ENCODE results near the gene SPATS2L. TPM values are rescaled to one million over a fixed set of nuclear protein-coding genes. Genes with fewer than 3 reads are reported as not detected.

Gene SPATS2L
- total RNA-seq, 2 donors from 2014 or later, result 77.4 to 88.7 TPM

DNA sequence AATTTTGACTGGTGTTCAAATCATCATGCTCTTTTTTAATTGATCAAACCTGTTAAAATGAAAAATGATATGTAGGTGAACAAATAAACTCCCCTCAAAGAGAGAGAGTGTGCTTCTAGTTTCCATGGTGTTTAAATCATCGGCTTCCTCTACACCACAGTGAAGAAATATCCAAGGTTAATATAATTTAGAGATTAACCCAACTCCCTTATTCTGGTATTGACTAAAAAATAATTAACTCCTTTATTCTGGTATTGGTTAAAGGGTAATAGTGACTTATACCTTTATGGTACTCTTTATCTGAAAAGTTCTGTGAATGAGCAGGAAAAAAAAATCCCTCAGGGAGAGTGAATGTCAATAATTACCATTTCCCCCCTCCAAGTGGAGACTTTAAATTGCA is 93.1 kb downstream of the SPATS2L start:
- WGBS, result 93% methylated on average over 1 of the region's 1 CpG
- H3K4me1 ChIP-seq (replicated peaks), result no peaks in the 10 kb centered on the region
- TF ChIP-seq POLR2AphosphoS5 (IDR thresholded peaks at IDR 0.05), result no peak
- TF ChIP-seq, protein P1, sequence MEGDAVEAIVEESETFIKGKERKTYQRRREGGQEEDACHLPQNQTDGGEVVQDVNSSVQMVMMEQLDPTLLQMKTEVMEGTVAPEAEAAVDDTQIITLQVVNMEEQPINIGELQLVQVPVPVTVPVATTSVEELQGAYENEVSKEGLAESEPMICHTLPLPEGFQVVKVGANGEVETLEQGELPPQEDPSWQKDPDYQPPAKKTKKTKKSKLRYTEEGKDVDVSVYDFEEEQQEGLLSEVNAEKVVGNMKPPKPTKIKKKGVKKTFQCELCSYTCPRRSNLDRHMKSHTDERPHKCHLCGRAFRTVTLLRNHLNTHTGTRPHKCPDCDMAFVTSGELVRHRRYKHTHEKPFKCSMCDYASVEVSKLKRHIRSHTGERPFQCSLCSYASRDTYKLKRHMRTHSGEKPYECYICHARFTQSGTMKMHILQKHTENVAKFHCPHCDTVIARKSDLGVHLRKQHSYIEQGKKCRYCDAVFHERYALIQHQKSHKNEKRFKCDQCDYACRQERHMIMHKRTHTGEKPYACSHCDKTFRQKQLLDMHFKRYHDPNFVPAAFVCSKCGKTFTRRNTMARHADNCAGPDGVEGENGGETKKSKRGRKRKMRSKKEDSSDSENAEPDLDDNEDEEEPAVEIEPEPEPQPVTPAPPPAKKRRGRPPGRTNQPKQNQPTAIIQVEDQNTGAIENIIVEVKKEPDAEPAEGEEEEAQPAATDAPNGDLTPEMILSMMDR (IDR thresholded peaks at IDR 0.05), result no peak
- TF ChIP-seq POLR2A (IDR thresholded peaks at IDR 0.05), result no peak
- no peak overlapping the region for H3K4me3 ChIP-seq
- no peak for DNase-seq (ENCODE audit: low spot score)
- H3K27ac ChIP-seq, result no peak overlapping the region
- H3K36me3 ChIP-seq, result no peaks in the 10 kb centered on the region
- H3K27me3 ChIP-seq (replicated peaks; ENCODE audit: insufficient read depth), result no peaks in the 10 kb centered on the region
- intact Hi-C loops (cut with DNase I), result no loop called here
- no peaks in the 10 kb centered on the region for H3K9me3 ChIP-seq

DNA sequence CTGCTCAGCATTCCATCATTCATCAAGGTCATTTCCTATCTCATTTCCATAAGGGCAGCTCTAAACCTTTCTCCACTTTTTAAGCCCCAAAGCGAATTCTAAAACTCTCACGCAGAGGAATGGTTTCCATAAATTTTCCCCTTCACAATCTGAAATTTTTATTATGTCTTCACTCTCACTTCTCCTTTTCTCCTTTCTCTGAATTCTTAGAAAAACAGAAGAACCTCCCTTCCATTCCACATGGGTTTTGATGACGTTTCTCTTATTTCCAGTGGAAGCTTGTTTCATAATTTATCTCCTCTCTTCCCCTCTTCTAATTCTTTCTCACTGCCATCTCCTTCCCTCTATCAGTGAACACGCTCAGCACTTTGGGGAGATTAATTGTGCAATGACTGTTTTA is 97.3 kb downstream of the SPATS2L start:
- intact Hi-C loops (cut with DNase I), result no loop called here
- Histone ChIP-seq H3K9me3 (no peaks in the 10 kb centered on the region), H3K4me1 (replicated peaks) (no peaks in the 10 kb centered on the region), H3K27me3 (replicated peaks; ENCODE audit: insufficient read depth) (no peaks in the 10 kb centered on the region), H3K36me3 (no peaks in the 10 kb centered on the region), H3K27ac (no peak overlapping the region), H3K4me3 (no peak overlapping the region)
- WGBS, result 93% methylated on average over 4 of the region's 4 CpGs
- no peak for DNase-seq (ENCODE audit: low spot score)
- no peak for TF ChIP-seq POLR2AphosphoS5 (IDR thresholded peaks at IDR 0.05)
- TF ChIP-seq, protein P1 (IDR thresholded peaks at IDR 0.05), result no peak
- no peak for TF ChIP-seq POLR2A (IDR thresholded peaks at IDR 0.05)

DNA sequence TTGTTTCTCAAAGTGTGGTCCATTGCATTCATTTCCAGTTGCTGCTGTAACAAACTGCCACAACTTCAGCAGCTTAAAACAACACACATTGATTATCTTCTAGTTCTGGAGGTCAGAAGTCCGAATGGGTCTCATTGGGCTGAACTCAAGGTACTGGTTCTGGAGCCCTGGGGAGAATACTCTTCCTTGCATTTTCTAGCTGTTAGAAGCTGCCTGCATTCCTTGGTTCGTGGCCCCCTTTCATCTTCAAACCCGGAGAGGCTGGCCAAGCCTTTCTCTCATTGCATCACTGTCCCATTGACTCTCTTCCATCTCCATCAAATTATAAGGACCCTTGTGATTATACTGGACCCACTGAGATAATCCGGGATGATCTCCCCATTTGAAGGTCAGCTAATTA is 98.1 kb downstream of the SPATS2L start:
- H3K4me1 ChIP-seq (replicated peaks), result no peaks in the 10 kb centered on the region
- TF ChIP-seq POLR2AphosphoS5 (IDR thresholded peaks at IDR 0.05) (no peak), POLR2A (IDR thresholded peaks at IDR 0.05) (no peak)
- TF ChIP-seq, protein P1 (IDR thresholded peaks at IDR 0.05), result no peak
- 94% methylated on average over 4 of the region's 4 CpGs for WGBS
- no peaks in the 10 kb centered on the region for H3K36me3 ChIP-seq
- H3K9me3 ChIP-seq, result no peaks in the 10 kb centered on the region
- H3K27me3 ChIP-seq (replicated peaks; ENCODE audit: insufficient read depth), result no peaks in the 10 kb centered on the region
- no peak for DNase-seq (ENCODE audit: low spot score)
- H3K4me3 ChIP-seq, result no peak overlapping the region
- intact Hi-C loops (cut with DNase I), result no loop called here
- H3K27ac ChIP-seq, result peak overlapping the region in 1 of 2 donors; percentile 60

DNA sequence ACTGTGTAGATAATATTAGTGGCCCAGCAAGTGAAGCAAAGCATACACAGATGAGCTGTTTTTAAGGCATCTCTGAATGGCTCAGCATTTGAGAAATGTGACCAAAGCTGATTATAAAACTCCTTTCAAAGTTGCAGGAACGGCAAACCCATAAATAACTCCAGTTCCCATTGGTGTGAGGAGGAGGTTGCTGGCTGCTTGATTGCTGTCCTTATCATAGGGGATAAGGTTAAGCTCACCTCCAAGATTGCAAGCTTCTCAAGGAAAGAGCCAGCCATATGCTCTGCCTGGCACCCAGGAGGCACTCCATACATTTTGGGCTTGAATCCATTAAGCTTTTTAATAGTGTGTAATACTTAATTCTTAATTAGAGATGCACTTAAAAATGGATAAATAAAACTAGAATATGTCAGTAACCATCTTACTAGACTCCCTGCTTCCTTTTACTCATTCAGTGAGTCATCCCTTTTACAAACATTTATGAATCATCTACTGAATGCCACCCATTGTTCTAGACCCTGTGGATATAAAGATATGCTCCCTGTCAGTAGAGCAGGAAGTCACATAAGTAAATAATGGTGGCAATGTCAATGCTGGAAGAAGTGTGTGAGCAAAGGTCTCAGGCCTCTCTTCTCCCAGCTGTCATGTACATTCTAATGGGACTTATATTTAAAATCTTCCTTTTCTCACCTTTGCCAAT is 99.3 kb downstream of the SPATS2L start:
- intact Hi-C loops (cut with DNase I), result no loop called here
- 5% methylated on average over 1 of the region's 1 CpG for WGBS
- no peaks in the 10 kb centered on the region for H3K36me3 ChIP-seq
- H3K4me1 ChIP-seq (replicated peaks), result no peaks in the 10 kb centered on the region
- no peaks in the 10 kb centered on the region for H3K9me3 ChIP-seq
- DNase-seq (ENCODE audit: low spot score), result peak; percentile 57
- H3K27me3 ChIP-seq (replicated peaks; ENCODE audit: insufficient read depth), result no peaks in the 10 kb centered on the region
- H3K27ac ChIP-seq, result peak overlapping the region; percentile 50 to 60
- peak; percentile 91 for TF ChIP-seq POLR2AphosphoS5 (IDR thresholded peaks at IDR 0.05)
- TF ChIP-seq, protein P1 (IDR thresholded peaks at IDR 0.05), result no peak
- no peak overlapping the region for H3K4me3 ChIP-seq

DNA sequence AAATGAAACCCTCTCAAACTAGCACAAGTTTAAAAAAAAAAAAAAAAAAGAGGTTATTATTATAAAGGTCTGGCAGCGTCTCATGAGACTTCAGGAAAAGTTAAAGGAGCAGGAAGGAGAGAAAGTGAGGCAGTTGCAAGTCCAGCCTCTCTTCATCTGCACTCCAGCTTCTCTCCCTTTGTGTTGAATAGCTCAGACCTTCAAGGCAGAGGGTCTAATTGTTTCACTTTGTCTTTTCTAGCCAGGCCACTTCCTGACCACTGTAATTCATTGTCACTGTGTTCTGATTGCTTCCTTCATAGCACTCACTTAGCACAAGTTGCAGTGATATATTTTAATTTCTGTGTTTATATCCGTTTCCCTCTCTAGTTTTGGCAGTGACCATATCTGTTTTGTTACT is 99.9 kb downstream of the SPATS2L start:
- Histone ChIP-seq H3K36me3 (no peaks in the 10 kb centered on the region), H3K4me1 (replicated peaks) (no peaks in the 10 kb centered on the region), H3K27me3 (replicated peaks; ENCODE audit: insufficient read depth) (no peaks in the 10 kb centered on the region), H3K9me3 (no peaks in the 10 kb centered on the region), H3K4me3 (no peak overlapping the region), H3K27ac (peak overlapping the region; percentile 50 to 60)
- TF ChIP-seq, protein P1 (IDR thresholded peaks at IDR 0.05), result no peak
- TF ChIP-seq POLR2A (IDR thresholded peaks at IDR 0.05) (no peak), POLR2AphosphoS5 (IDR thresholded peaks at IDR 0.05) (no peak)
- DNase-seq (ENCODE audit: low spot score), result no peak
- 24% methylated on average over 2 of the region's 2 CpGs for WGBS
- intact Hi-C loops (cut with DNase I), result no loop called here

Data from prostate gland (tissue), 2 donors.